ENCODE data around the gene DOC2A.

- TF ChIP-seq, protein P1, sequence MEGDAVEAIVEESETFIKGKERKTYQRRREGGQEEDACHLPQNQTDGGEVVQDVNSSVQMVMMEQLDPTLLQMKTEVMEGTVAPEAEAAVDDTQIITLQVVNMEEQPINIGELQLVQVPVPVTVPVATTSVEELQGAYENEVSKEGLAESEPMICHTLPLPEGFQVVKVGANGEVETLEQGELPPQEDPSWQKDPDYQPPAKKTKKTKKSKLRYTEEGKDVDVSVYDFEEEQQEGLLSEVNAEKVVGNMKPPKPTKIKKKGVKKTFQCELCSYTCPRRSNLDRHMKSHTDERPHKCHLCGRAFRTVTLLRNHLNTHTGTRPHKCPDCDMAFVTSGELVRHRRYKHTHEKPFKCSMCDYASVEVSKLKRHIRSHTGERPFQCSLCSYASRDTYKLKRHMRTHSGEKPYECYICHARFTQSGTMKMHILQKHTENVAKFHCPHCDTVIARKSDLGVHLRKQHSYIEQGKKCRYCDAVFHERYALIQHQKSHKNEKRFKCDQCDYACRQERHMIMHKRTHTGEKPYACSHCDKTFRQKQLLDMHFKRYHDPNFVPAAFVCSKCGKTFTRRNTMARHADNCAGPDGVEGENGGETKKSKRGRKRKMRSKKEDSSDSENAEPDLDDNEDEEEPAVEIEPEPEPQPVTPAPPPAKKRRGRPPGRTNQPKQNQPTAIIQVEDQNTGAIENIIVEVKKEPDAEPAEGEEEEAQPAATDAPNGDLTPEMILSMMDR (conservative IDR thresholded peaks at IDR 0.05; ENCODE audit: low read depth, low read length) = no peak
- TF ChIP-seq EZH2 (IDR thresholded peaks at IDR 0.05; ENCODE audit: borderline replicate concordance, low read depth, low read length, poor library complexity, severe bottlenecking) = no peak
Measured at GRCh38 chr16:30024451-30024850, 13.6 kb upstream of the DOC2A start.

Data from A673 (cell line).